Measurements from ENCODE around the gene NUTM1. TPM values are rescaled to one million over a fixed set of nuclear protein-coding genes. Genes with fewer than 3 reads are reported as not detected.
"Not testable (repeated sequence)": the region's sequence is repeated elsewhere in the genome, so short reads cannot be mapped to it uniquely, and the experiment has no call there.

NUTM1 gene
- total RNA-seq, 1 experiment from 2014 or later: not detected

DNA sequence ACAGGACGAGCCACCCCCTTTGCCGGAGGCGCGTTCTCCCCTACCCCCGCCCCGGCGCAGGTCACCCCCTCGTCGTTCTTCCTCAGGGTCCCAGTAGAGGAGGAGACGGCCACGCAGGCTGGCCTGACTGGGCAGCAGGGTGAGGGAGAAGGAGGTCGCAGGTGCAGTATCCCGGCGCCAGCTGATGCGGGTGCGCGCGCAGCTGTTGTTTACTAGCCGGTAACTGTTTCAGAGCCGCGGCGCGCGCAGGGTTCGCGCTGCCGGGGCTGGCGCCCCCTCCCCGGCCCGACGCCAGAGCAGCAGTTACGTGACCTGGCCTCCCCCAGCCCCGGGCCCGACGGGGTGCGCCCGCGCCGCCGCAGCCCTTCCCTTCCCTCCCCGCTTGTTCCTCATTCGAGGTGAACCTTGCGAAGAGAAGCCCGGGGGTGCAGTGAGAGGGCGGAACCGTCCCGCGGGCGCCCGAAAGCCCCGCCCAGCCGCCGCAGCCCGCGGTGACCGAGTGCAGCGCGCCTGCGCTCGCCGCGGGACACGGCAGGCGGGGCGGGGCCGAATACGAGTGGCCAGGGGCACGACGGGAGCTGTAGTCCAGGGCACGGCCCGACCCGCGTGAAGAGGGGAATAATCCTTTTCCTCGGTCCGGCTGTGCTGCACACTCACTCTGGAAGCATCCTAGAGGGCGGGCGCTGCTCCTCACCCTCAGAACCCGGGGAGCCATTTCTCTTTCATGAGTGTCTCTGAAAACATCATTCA is 5.4 kb upstream of the NUTM1 start, which contains the start of gene SLC12A6:
Gene SLC12A6 (minus strand): TSS at position 225 of the 750 bp plus-strand sequence. CDS start 1,101 bp downstream, outside the sequence.
- DNase-seq (ENCODE audit: low spot score): peak; percentile 87

DNA sequence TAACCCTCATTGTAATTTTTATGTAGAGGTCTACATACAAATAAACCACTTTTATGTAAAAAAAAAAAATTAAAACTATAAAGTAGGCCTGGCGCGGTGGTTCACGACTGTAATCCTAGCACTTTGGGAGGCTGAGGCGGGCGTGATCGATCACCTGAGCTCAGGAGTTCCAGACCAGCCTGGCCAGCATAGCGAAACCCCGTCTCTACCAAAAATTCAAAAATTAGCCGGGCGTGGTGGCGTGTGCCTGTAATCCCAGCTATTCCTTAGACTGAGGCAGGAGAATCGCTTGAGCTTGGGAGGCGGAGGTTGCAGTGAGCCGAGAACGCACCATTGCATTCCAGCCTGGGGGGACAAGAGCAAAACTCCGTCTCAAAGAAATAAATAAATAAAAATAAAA is 4.8 kb upstream of the NUTM1 start:
- no peak for DNase-seq (ENCODE audit: low spot score)

DNA sequence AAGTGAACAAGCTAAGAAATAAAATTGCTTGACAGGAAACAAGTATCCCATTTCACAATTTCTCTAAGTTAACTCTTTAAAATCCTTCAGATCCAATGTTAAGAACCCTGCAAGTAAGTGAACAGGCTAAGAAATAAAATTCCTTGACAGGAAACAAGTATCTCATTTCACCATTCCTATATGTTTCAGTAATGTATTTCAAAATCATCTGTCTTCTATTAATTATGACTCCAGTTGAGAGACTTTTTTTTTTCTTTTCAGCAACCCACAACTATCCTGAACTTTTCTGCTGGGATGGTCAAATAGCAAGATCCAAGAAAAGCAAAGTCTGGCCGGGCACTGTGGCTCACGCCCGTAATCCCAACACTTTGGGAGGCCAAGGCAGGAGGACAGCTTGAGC is 3.2 kb upstream of the NUTM1 start:
- no peak for DNase-seq (ENCODE audit: low spot score)

DNA sequence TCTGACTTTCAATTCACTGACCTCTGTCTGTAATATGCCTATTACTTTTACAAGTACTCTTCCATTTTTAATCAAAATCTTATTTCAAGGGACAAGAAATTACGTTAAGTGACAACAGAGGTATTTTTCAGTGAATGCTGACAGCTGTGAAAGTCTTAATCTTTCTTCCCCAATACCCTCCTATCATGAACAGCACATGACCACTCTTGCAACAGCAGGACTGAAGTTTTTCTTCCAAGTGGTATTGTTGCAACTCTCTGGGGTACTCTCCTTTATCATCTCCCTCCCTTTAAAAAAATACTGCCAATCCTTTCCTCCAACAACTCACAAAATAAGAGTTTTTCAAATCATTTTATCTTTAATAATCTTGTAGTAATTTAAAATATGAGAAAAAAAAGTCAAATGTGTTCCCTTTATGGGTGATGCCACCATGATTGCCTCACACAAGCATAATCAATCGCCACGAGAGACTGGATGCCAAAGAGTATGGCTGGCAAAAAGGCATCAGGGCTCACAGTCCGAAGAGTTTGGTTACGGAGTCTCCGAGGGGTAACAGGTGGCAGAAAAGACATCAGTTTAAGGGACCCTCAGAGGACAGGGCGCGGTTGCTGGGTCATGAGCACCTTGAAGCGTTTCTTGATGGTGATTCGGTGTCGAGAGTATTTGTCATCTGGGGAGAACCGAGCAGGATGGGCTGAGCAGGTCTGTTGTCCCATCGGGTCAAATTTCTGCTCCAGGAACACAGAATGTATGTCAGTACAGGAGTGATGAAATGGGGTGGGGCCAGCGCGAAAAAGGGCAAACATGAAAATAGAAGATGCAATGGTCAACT is 1.5 kb upstream of the NUTM1 start:
- no peak for DNase-seq (ENCODE audit: low spot score)

DNA sequence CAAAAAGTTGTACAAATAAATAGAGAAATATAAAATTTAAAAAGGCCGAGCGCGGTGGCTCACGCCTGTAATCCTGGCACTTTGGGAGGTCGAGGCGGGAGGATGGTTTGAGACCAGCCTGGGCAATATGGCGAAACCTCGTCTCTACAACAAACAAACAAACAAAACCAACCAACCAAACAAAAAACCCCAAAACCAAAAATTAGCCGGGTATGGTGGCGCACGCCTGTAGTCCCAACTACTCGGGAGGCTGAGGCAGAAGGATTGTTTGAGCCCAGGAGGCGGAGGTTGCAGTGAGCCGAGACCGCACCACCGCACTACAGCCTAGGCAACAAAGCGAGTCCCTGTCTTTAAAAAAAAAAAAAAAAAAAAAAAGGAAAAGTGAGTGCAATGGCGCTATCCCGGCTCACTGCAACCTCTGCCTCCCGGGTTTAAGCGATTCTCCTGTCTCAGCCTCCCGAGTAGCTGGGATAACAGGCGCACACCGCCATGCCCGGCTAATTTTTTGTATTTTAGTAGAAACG is 840 bp upstream of the NUTM1 start:
- DNase-seq (ENCODE audit: low spot score): not testable (repeated sequence)

DNA sequence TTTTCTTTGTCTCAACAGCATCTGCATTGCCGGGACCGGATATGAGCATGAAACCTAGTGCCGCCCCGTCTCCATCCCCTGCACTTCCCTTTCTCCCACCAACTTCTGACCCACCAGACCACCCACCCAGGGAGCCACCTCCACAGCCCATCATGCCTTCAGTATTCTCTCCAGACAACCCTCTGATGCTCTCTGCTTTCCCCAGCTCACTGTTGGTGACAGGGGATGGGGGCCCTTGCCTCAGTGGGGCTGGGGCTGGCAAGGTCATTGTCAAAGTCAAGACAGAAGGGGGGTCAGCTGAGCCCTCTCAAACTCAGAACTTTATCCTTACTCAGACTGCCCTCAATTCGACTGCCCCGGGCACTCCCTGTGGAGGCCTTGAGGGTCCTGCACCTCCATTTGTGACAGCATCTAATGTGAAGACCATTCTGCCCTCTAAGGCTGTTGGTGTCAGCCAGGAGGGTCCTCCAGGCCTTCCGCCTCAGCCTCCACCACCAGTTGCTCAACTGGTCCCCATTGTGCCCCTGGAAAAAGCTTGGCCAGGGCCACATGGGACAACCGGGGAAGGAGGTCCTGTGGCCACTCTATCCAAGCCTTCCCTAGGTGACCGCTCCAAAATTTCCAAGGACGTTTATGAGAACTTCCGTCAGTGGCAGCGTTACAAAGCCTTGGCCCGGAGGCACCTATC is 5.0 kb downstream of the NUTM1 start:
- no peak for DNase-seq (ENCODE audit: low spot score)

DNA sequence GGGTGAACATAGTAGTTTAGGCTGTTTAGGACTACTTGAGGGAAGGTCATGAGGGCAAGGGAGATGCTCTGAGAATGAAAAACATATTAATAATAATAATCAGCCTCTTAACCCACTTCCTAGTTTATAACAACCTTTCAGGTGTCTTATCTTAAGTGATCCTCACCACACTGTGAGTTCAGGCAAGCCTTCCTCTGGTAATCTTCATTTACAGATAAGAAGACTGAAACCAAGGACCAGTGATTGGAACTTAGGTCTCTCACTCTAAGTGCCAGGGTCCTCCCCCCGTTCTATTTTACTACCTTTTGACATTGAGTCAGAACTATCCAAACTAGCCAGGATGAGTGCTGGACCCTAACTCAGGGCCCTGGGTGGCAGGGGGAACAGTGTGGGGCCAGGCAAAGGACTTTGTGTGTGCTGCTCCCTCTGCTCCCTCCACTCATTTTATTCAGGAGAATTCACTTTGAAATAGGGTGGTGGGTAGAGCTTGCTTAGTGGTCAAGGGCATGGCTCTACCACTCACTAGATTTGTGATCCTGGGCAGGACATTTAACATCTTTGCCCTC is 5.7 kb downstream of the NUTM1 start:
- DNase-seq (ENCODE audit: low spot score): no peak

DNA sequence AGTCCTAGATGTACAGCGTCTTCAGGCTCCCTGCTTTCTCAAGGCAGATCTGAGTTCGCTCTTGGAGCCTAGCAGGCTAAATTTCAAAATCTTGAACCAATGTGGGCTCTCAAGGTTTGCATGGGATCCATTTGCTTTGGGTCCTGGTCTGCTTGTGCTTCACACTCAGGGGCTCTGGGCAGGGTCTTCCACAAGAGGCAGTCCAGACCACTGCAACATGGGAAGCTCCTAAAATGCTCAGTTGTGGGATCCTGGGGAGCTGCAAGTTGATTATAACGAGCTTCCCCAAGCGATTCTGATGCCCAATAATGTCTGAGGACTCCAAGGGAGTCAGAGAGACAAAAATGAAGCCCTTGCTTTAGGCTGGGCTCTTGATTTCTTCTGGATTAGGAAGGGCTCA is 6.7 kb downstream of the NUTM1 start:
- no peak for DNase-seq (ENCODE audit: low spot score)

DNA sequence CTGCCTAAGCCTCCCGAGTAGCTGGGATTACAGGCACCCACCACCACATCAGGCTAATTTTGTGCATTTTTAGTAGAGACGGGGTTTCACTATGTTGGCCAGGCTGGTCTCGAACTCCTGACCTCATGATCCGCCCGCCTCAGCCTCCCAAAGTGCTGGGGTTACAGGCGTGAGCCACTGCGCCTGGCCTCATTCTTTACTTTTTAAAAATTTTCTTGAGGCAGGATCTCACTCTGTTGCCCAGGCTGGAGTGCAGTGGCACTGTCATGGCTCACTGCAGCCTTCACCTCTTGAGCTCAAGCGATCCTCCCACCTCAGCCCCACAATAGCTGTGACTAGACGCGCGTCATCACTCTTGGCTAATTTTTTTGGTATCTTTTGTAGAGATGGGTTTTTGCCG is 9.9 kb downstream of the NUTM1 start:
- DNase-seq (ENCODE audit: low spot score): not testable (repeated sequence)

DNA sequence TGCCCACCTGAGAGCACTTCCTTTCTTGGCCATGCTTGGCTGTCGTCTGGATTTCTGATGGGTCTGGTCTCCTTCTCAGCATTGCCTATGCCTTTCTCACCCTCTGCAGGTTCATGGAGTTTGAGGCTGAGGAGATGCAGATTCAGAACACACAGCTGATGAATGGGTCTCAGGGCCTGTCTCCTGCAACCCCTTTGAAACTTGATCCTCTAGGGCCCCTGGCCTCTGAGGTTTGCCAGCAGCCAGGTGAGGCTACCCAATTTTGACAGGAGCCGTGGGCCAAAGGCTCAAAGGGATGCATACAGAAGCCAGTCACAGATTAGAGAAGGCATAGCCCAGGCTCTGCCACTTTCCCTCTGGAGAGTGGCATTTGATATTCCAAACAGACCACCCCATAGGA is 10.5 kb downstream of the NUTM1 start:
- DNase-seq (ENCODE audit: low spot score): no peak

DNA sequence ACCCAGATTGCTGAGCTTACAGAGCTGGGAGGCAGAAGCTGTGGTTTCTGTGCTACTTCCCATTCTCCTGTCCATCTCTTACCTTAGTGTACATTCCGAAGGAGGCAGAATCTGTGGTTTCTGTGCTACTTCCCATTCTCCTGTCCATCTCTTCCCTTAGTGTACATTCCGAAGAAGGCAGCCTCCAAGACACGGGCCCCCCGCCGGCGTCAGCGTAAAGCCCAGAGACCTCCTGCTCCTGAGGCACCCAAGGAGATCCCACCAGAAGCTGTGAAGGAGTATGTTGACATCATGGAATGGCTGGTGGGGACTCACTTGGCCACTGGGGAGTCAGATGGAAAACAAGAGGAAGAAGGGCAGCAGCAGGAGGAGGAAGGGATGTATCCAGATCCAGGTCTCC is 11.2 kb downstream of the NUTM1 start:
- DNase-seq (ENCODE audit: low spot score): no peak

DNA sequence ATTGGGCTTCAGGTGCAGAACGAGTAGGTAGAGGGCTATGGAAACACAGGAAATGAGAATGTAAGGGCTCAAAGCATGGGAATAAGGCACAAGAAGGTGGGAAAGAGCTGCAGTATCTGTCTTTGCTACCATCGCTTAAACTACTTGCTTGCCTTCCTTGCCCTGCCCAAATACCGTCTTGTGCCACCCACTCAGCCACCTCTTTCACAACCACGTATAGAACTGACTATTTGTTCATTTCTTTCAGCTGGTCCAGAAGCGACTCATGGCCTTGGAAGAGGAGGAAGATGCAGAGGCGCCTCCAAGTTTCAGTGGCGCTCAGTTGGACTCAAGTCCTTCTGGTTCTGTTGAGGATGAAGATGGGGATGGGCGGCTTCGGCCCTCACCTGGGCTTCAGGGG is 12.1 kb downstream of the NUTM1 start:
- DNase-seq (ENCODE audit: low spot score): no peak

DNA sequence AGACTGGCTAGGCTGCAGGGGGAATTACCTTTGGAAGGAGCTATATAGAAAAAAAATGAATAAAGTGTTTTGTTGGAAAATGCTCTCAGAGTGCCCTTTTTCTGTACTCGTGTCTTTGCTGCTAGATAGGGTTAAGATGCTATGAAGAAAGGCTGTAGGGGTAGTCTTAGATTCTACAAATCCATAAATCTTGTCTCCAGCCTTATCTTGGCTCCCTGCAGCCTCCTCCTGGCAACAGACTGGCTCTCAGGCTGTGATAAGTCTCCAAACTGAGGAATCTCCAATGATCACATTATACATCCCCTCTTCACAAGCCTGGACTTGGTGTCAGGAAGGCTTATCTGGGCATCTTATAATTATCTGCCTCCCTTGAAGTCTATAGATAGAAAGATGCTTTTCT is 14.5 kb downstream of the NUTM1 start:
- DNase-seq (ENCODE audit: low spot score): no peak

DNA sequence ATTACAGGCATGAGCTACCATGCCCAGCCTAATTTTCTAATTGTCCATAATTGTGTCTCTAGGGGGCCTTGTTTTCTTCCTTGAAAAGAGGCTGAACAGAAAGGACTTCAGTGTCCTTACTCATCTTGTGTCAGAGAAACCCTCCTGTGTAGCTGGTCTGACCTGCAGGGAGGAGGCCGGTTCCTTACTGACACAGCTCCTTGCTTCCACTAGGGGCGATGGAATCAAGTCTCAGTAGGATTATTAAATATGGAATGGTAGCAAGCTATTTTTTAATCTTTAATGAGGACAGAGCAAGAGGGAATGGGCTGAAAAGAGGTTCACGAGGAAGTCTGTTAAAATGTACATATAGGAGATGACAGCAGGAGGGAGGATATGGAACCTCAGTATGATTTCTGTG is 15.3 kb downstream of the NUTM1 start:
- no peak for DNase-seq (ENCODE audit: low spot score)

DNA sequence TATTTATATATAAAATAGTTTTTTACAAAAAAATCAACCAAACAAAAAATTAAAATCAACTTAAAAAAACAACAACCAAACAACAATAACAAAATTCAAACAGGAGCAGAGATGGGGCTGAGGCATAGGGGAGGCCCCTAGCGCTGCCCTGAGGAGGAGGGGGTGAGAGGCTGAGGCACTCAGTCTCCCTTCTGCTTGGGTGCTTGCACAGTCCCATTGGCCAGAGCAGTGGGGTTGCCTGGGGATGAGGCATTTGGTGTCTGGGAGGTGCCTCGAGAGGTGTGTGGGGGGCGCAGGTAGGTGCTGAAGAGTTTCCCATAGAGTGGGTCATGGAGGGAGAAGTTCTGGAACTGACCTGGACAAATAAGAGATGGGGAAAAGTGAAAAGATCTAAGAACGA is 15.8 kb downstream of the NUTM1 start:
- no peak for DNase-seq (ENCODE audit: low spot score)

DNA sequence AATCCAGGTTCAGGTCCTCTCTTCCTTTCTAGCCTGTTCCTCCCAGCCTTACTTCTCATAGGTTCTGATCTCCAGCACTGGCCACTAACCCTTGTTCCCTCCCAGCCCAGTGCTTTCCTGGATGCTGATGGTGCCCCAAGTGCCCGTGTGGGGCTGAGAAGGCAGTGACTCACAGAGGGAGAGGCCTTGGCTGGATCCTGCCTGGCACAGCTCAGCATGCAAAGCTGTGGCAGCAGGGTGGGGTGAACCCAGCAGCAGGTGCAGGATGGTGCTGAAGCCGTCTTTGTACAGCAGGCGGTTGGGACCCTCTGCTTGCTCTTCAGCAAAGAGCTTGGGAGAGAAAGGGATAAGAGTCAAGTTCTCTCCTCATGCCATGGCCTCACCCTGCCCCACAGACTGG is 16.3 kb downstream of the NUTM1 start:
- DNase-seq (ENCODE audit: low spot score): no peak

DNA sequence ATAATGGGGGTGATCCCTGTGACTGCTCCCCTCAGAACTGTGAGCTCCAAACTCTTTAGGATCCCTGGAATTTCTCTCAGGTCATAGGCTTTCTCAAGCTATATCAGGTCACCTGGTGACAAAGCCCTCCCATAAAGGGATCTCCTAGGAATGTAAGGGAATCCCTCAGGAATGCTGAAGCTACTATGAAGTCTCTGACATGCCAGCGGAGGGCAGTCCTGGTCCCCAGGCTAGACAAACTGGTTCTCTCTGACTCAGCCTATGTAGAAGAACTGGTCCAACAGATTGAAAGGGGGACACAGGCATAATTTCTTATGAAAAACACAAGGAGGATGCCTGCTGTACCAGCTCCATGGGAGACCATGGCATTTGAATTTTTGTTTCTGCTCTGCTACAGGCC is 17.2 kb downstream of the NUTM1 start:
- no peak for DNase-seq (ENCODE audit: low spot score)

DNA sequence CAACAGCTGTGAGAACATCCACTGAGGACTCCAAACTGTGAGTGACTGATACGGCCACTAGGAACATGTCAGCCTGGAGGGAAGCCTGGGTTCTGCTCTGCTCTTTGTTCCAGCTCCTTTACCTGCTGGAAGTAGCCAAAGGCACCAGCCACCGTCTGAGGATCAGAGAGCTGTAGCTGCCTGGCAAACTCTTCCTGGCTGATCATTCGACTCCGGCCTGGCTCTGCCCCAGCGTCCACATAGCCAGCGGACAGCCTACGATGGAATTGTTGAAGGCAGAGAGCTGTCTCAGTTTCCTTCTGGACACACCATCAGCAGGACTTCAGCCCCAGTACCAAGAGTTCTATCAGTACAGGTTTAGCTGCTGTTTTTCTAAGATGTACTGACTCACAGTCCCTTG is 18.2 kb downstream of the NUTM1 start:
- DNase-seq (ENCODE audit: low spot score): no peak

DNA sequence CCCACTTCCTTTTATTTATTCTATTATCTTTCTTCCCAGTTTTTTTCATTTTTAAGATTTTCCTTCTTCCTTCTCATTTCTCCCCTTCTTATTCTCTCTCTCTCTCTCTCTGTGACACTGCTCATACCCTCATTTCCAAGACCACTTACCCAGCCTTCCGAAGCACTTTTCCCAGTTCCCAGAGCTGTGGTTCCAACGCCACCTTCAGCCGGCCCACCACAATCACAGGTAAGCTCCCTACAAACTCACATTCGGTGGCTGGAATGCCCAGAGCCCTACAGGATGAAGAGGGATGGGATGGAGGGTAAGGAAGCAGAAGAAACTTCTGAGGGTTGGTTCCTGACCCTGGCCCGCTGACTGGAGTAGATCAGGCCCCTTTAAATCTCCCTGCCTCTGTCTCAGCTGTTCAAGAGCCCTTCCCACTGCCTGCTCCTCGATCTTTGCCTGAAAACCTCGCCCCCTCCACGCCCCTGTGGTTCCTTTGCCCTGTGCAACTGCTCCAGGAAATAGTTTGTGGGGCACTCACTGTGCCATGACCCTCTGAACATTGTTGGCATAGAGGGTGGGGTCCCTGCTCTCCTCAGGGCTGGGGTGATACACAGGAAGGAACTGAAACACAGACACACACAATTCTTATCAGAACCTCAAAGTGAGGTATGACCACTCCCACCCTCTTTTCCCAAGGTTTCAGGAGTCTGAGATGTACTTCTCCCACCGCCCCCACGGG is 19.1 kb downstream of the NUTM1 start:
- no peak for DNase-seq (ENCODE audit: low spot score)

DNA sequence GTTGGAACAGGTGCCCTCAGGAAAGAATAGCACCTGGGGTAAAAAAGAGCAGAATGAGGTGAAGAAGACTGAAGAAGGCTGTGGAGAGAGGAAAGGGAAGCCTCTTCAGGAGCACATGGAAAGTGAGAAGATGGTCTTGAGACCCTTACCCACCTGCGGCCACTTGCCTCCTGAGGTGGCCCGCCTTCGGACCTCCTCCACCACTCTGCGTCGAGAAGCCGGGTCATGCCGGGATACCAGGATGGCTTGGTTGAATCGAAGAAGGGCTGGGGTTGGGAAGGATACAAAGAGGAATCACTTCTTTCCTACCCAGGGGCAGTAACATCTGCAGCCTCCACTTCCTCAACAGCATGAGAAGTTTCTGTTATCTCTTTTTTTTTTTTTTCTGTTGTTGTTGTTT is 20.9 kb downstream of the NUTM1 start:
- DNase-seq (ENCODE audit: low spot score): no peak

DNA sequence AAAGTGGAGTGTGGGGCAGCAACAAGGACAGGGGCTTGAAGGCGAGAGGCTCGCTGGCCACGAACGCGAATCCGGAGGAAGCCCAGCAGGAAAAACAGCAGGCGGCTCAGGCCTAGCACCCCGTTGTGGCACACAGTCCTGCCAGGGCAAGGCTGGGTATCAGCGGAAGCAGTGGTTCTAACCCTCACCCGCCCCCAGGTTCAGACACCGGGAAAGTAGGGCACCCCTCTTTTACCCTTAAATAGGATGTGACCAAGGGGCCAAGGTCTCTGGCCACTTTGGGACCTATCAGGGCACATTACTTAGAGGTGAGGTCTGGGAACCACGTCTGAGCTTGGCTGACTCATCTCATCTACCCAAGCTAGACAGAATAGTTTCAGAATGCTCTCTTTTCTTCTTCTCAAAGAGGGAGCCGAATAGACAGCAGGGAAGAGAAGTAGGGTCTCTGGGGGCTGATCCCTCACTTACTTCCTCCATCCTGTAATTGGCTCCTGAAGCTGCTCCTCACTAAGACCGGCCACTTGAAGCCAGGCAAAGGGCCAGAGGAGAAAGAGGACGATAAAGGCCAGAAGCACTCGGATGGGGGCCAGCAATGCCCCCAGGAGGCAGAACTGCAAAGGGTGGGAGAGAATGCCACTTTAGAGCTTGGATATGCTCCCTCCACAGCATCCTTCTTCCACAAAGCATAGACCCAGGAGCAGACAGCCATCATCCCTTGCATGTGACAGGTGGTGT is 22.1 kb downstream of the NUTM1 start:
- DNase-seq (ENCODE audit: low spot score): no peak
